ENCODE data around the gene RAI1. TPM values are rescaled to one million over a fixed set of nuclear protein-coding genes. Genes with fewer than 3 reads are reported as not detected.

Gene RAI1
- total and polyA plus RNA-seq, 10 donors: 5.4 to 61.9 (median 35.2) TPM

- H3K9me3 ChIP-seq: no peaks in the 10 kb centered on the region
- DNase-seq: no peak
- WGBS, 5 donors: 82 to 90% (median 88%) methylated on average over 27 of the region's 27 CpGs
- intact Hi-C loops (cut with DNase I; ENCODE audit: low total_unique reads): loop anchor here (10.0 kb wide), 1 partner anchor 104 kb away; no protein-coding TSS in a partner anchor
- no peak overlapping the region for H3K4me3 ChIP-seq
- peaks cover 9 to 67% (median 20%) of the 10 kb centered on the region in 6 donors for H3K4me1 ChIP-seq
- no peak for TF ChIP-seq POLR2A (IDR thresholded peaks at IDR 0.05)
- no peak for TF ChIP-seq CTCF (IDR thresholded peaks at IDR 0.05 in 8 of 11, conservative IDR thresholded peaks at IDR 0.05 in 3 of 11)
- no peak for TF ChIP-seq POLR2AphosphoS5 (IDR thresholded peaks at IDR 0.05)
- no peaks in the 10 kb centered on the region for H3K27me3 ChIP-seq (replicated peaks in 1 of 7)
- H3K36me3 ChIP-seq: peaks cover 0 to 90% (median 40%) of the 10 kb centered on the region in 6 donors
- H3K27ac ChIP-seq: peak overlapping the region in 3 of 8 donors; percentile 48 to 67 (median 53)
Measured at GRCh38 chr17:17810895-17811248, 129.6 kb downstream of the RAI1 start.

- intact Hi-C loops (cut with DNase I; ENCODE audit: low total_unique reads): loop anchor here (2.0 to 10.0 kb wide), 2 partner anchors 49 to 103 kb away; no protein-coding TSS in a partner anchor
- no peak for TF ChIP-seq CTCF (IDR thresholded peaks at IDR 0.05 in 8 of 11, conservative IDR thresholded peaks at IDR 0.05 in 3 of 11)
- no peak for TF ChIP-seq POLR2AphosphoS5 (IDR thresholded peaks at IDR 0.05)
- TF ChIP-seq POLR2A (IDR thresholded peaks at IDR 0.05): no peak
- no peak overlapping the region for H3K4me3 ChIP-seq
- no peak for DNase-seq
- H3K27me3 ChIP-seq (replicated peaks in 1 of 7): no peaks in the 10 kb centered on the region
- peaks cover 9 to 67% (median 20%) of the 10 kb centered on the region in 6 donors for H3K4me1 ChIP-seq
- peaks cover 0 to 92% (median 43%) of the 10 kb centered on the region in 6 donors for H3K36me3 ChIP-seq
- peak overlapping the region in 5 of 8 donors; percentile 6 to 57 (median 33) for H3K27ac ChIP-seq
- WGBS, 5 donors: 61 to 70% (median 66%) methylated on average over 15 of the region's 15 CpGs
- H3K9me3 ChIP-seq: no peaks in the 10 kb centered on the region
Measured at GRCh38 chr17:17811381-17812210, 130.3 kb downstream of the RAI1 start.

- Histone ChIP-seq H3K27ac (peak overlapping the region in 7 of 8 donors; percentile 1 to 57 (median 26)), H3K4me3 (no peak overlapping the region), H3K9me3 (no peaks in the 10 kb centered on the region), H3K36me3 (peaks cover 0 to 95% (median 51%) of the 10 kb centered on the region in 6 donors), H3K27me3 (replicated peaks in 1 of 7) (no peaks in the 10 kb centered on the region), H3K4me1 (peaks cover 9 to 67% (median 20%) of the 10 kb centered on the region in 6 donors)
- intact Hi-C loops (cut with DNase I; ENCODE audit: low total_unique reads): loop anchor here (2.0 to 10.0 kb wide), 2 partner anchors 48 to 102 kb away; no protein-coding TSS in a partner anchor
- DNase-seq: peak; percentile 92
- 54 to 78% (median 67%) methylated on average over 8 to 59 of the region's 59 CpGs for WGBS, 5 donors
- peak; percentile 95 to 100 (median 99) for TF ChIP-seq CTCF (IDR thresholded peaks at IDR 0.05 in 8 of 11, conservative IDR thresholded peaks at IDR 0.05 in 3 of 11)
- TF ChIP-seq POLR2A (IDR thresholded peaks at IDR 0.05): peak in 1 of 3 donors; percentile 20
- TF ChIP-seq POLR2AphosphoS5 (IDR thresholded peaks at IDR 0.05): peak; percentile 46 to 82 (median 71)
Measured at GRCh38 chr17:17812211-17813054, 131.2 kb downstream of the RAI1 start.

All from spleen (tissue), 11 donors.